Liver (tissue), 3 donors: ENCODE measurements around the gene LMBR1L.

Experiments used
- RXRA ChIP-seq, 2 donors: IDR thresholded peaks; 2 replicates each; pipeline ENCODE4 v1.6.1; 2017 to 2018; ENCODE audit warnings: antibody characterized with exemption in 2 of 2, mild to moderate bottlenecking in 1 of 2
- TAF1 ChIP-seq: conservative IDR thresholded peaks from 2 replicates; pipeline ENCODE4 v1.6.1; 2016; ENCODE audit warnings: antibody characterized with exemption, mild to moderate bottlenecking
- TF ChIP-seq, protein P1 (sequence below): fragments of 150-350 bp; IDR thresholded peaks from 2 replicates; pipeline ENCODE4 v1.5.1; 2017; ENCODE audit warnings: improper control_type of control experiment, low read depth, low read length; ENCODE audit not compliant: missing input control
- TF ChIP-seq, protein P2 (sequence below): IDR thresholded peaks from 2 replicates; pipeline ENCODE4 v1.6.1; 2016; ENCODE audit warnings: antibody characterized with exemption
- donor health status: healthy.
- donor health status: healthy.

DNA sequence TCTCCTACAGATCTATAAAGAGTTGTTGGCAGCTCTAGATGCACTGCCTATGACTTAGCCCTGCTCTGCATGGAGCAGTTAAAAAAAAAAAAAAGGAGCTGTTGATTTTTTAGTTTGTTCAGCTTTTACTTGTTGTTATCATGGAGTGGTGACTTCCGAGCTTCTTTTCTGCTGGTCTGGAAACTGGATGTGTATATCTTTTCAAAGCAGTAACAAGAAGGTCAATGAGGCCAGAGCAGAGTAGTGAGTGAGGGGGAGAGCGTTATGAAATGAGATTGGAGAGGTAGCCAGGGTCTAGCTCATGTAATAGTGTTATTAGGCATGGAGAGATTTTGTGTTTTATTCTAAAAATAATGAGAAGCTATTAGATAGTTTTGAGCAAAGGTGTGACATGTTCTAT, 33.7 kb upstream of the LMBR1L start:
- TF ChIP-seq, protein P1, sequence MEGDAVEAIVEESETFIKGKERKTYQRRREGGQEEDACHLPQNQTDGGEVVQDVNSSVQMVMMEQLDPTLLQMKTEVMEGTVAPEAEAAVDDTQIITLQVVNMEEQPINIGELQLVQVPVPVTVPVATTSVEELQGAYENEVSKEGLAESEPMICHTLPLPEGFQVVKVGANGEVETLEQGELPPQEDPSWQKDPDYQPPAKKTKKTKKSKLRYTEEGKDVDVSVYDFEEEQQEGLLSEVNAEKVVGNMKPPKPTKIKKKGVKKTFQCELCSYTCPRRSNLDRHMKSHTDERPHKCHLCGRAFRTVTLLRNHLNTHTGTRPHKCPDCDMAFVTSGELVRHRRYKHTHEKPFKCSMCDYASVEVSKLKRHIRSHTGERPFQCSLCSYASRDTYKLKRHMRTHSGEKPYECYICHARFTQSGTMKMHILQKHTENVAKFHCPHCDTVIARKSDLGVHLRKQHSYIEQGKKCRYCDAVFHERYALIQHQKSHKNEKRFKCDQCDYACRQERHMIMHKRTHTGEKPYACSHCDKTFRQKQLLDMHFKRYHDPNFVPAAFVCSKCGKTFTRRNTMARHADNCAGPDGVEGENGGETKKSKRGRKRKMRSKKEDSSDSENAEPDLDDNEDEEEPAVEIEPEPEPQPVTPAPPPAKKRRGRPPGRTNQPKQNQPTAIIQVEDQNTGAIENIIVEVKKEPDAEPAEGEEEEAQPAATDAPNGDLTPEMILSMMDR: no peak
- no peak for TF ChIP-seq RXRA (IDR thresholded peaks at IDR 0.05)
- no peak for TF ChIP-seq TAF1
- TF ChIP-seq, protein P2, sequence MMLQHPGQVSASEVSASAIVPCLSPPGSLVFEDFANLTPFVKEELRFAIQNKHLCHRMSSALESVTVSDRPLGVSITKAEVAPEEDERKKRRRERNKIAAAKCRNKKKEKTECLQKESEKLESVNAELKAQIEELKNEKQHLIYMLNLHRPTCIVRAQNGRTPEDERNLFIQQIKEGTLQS: no peak
